ENCODE data around the gene B3GNT4.

The B3GNT4 gene

GRCh38 chr12:122203301-122204166, at the start of gene B3GNT4:
Gene B3GNT4 (plus strand): TSS chr12:122203709. CDS start chr12:122204619, 910 bp downstream.
- TF ChIP-seq PATZ1 (CRISPR knock-in tag; IDR thresholded peaks at IDR 0.05; ENCODE audit: borderline replicate concordance) (no peak), CSRNP3 (CRISPR knock-in tag; IDR thresholded peaks at IDR 0.05) (no peak), ZNF70 (CRISPR knock-in tag; IDR thresholded peaks at IDR 0.05) (no peak), ZNF8 (CRISPR knock-in tag; IDR thresholded peaks at IDR 0.05) (no peak), CSDC2 (CRISPR knock-in tag; IDR thresholded peaks at IDR 0.05) (no peak), ESRRG (CRISPR knock-in tag; IDR thresholded peaks at IDR 0.05) (no peak), CREB5 (CRISPR knock-in tag; IDR thresholded peaks at IDR 0.05; ENCODE audit: low read depth) (no peak), ZFP3 (CRISPR knock-in tag; IDR thresholded peaks at IDR 0.05) (no peak), TCF4 (CRISPR knock-in tag; IDR thresholded peaks at IDR 0.05; ENCODE audit: borderline replicate concordance) (no peak), PPARA (CRISPR knock-in tag; IDR thresholded peaks at IDR 0.05; ENCODE audit: borderline replicate concordance) (no peak), ARNTL (CRISPR knock-in tag; IDR thresholded peaks at IDR 0.05; ENCODE audit: borderline replicate concordance, low read depth) (no peak), ZC3H10 (CRISPR knock-in tag; IDR thresholded peaks at IDR 0.05) (no peak), ZNF565 (CRISPR knock-in tag; conservative IDR thresholded peaks at IDR 0.05; ENCODE audit: low read depth) (no peak), TOX (CRISPR knock-in tag; IDR thresholded peaks at IDR 0.05; ENCODE audit: borderline replicate concordance) (no peak), BACH2 (CRISPR knock-in tag; IDR thresholded peaks at IDR 0.05; ENCODE audit: borderline replicate concordance) (no peak), SNAI2 (CRISPR knock-in tag; IDR thresholded peaks at IDR 0.05) (no peak), ISL1 (CRISPR knock-in tag; IDR thresholded peaks at IDR 0.05) (no peak)
- TF ChIP-seq, protein P1, sequence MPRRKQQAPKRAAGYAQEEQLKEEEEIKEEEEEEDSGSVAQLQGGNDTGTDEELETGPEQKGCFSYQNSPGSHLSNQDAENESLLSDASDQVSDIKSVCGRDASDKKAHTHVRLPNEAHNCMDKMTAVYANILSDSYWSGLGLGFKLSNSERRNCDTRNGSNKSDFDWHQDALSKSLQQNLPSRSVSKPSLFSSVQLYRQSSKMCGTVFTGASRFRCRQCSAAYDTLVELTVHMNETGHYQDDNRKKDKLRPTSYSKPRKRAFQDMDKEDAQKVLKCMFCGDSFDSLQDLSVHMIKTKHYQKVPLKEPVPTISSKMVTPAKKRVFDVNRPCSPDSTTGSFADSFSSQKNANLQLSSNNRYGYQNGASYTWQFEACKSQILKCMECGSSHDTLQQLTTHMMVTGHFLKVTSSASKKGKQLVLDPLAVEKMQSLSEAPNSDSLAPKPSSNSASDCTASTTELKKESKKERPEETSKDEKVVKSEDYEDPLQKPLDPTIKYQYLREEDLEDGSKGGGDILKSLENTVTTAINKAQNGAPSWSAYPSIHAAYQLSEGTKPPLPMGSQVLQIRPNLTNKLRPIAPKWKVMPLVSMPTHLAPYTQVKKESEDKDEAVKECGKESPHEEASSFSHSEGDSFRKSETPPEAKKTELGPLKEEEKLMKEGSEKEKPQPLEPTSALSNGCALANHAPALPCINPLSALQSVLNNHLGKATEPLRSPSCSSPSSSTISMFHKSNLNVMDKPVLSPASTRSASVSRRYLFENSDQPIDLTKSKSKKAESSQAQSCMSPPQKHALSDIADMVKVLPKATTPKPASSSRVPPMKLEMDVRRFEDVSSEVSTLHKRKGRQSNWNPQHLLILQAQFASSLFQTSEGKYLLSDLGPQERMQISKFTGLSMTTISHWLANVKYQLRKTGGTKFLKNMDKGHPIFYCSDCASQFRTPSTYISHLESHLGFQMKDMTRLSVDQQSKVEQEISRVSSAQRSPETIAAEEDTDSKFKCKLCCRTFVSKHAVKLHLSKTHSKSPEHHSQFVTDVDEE (CRISPR knock-in tag; IDR thresholded peaks at IDR 0.05): no peak
- TF ChIP-seq, protein P2, sequence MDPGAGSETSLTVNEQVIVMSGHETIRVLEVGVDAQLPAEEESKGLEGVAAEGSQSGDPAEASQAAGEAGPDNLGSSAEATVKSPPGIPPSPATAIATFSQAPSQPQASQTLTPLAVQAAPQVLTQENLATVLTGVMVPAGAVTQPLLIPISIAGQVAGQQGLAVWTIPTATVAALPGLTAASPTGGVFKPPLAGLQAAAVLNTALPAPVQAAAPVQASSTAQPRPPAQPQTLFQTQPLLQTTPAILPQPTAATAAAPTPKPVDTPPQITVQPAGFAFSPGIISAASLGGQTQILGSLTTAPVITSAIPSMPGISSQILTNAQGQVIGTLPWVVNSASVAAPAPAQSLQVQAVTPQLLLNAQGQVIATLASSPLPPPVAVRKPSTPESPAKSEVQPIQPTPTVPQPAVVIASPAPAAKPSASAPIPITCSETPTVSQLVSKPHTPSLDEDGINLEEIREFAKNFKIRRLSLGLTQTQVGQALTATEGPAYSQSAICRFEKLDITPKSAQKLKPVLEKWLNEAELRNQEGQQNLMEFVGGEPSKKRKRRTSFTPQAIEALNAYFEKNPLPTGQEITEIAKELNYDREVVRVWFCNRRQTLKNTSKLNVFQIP (CRISPR knock-in tag; IDR thresholded peaks at IDR 0.05; ENCODE audit: borderline replicate concordance, low read depth): no peak
- ATAC-seq: peak; percentile 82

DNA sequence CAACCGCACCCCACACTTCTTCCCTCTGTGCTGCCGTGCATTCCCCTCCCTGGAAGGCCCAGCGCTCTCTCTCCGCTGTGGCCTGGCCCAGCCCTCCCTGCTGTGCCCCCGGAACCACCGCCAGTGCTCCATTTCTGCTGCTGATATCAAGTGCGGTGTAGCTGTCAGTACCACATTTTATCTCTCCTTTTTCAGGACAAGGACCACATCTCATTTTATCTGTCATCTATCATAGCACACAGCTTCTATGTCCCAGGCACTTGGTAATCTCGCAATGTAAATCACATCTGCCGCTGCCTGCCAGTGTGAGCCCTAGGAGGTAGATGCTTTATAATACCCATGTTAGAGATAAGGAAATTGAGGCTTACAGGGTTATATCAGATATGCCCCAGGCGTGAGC, 47.8 kb upstream of the B3GNT4 start:
- TF ChIP-seq BACH2 (CRISPR knock-in tag; IDR thresholded peaks at IDR 0.05; ENCODE audit: borderline replicate concordance) (no peak), RARB (CRISPR knock-in tag; IDR thresholded peaks at IDR 0.05) (no peak), OSR1 (CRISPR knock-in tag; IDR thresholded peaks at IDR 0.05) (no peak), TCF4 (CRISPR knock-in tag; IDR thresholded peaks at IDR 0.05; ENCODE audit: borderline replicate concordance) (peak; percentile 25; the same call in 1 of the 2 replicates), TOX (CRISPR knock-in tag; IDR thresholded peaks at IDR 0.05; ENCODE audit: borderline replicate concordance) (no peak)
- no peak for ATAC-seq
